ENCODE data around the gene TRIM16.
"Not testable (repeated sequence)": the region's sequence is repeated elsewhere in the genome, so short reads cannot be mapped to it uniquely, and the experiment has no call there.

GRCh38 chr17:15687494-15687893 lies 3.4 kb upstream of the TRIM16 start:
- TF ChIP-seq CTCF, POLR2A (IDR thresholded peaks at IDR 0.05): not testable (repeated sequence)

Data from tibial nerve (tissue), 3 donors.